GM12878 (cell line): ENCODE measurements around the gene SPHK1. TPM values are rescaled to one million over a fixed set of nuclear protein-coding genes. Genes with fewer than 3 reads are reported as not detected.

Source experiments
- ATAC-seq: fragments of 200-7000 bp; cut with Tn5 transposase; 3 replicates; pipeline ENCODE4 v1.9.1; 2020; ENCODE audit warnings: mild to moderate bottlenecking, moderate library complexity
- BruUV-seq: library from RNA; stranded (reverse); fragments of 400-500 nt; replicated peaks from 2 replicates; lab custom pipeline; 2021; lab: Mats Ljungman, UMichigan
- CTCF ChIA-PET: fragments of 300-600 bp; sonication (Branson Sonifier 250); formaldehyde crosslinking; extraction: SDS; loops from one replicate; lab custom pipeline; 2021; ENCODE audit warnings: inconsistent platforms; lab: Yijun Ruan, JAX
- POLR2A ChIA-PET: fragments of 350-600 bp; formaldehyde crosslinking; extraction: SDS; loops from one replicate; lab custom pipeline; 2021; ENCODE audit warnings: inconsistent platforms; lab: Charles Lee
- RAD21 ChIA-PET: fragments of 300-600 bp; sonication (Branson Sonifier 250); formaldehyde crosslinking; loops from one replicate; lab custom pipeline; 2023; ENCODE audit warnings: antibody characterized with exemption; ENCODE audit not compliant: unreplicated experiment; lab: Charles Lee
- SMC1A ChIA-PET: fragments of 300-600 bp; sonication (Branson Sonifier 250); formaldehyde crosslinking; loops from one replicate; lab custom pipeline; 2023; ENCODE audit not compliant: unreplicated experiment, uncharacterized antibody; lab: Charles Lee
- DNase-seq: peaks from one replicate; pipeline ENCODE4 v3.0.0-alpha.2; 2011; ENCODE audit warnings: low read depth, low spot score
- FAIRE-seq: peaks from 3 replicates; lab custom pipeline; 2011; peaks lifted over from hg19 to GRCh38; lab: Jason Lieb, UNC
- H2AFZ ChIP-seq: 2 replicates; pipeline ENCODE4 v1.6.0; 2011; ENCODE audit warnings: low read depth, low read length, control low read depth; ENCODE audit not compliant: control insufficient read depth
- H3K27ac ChIP-seq: 2 replicates; pipeline ENCODE4 v1.5.1; 2011; ENCODE audit warnings: control low read depth; ENCODE audit not compliant: control insufficient read depth, insufficient read depth
- H3K27me3 ChIP-seq, 2 experiments: replicated peaks in 1 of 2; 2 replicates each; pipeline versions ENCODE4 v1.6.0 to v1.6.1; 2011; ENCODE audit warnings: low read length in 1 of 2; ENCODE audit not compliant: control insufficient read depth in 2 of 2, insufficient read depth in 2 of 2
- H3K36me3 ChIP-seq, 2 experiments: 2 replicates each; pipeline ENCODE4 v1.5.1; 2011; ENCODE audit warnings: low read length in 1 of 2; ENCODE audit not compliant: control insufficient read depth in 2 of 2, insufficient read depth in 2 of 2
- H3K4me1 ChIP-seq: 2 replicates; pipeline ENCODE4 v1.6.1; 2011; ENCODE audit warnings: mild to moderate bottlenecking, low read length, moderate library complexity, mixed read lengths; ENCODE audit not compliant: control insufficient read depth, insufficient read depth
- H3K4me2 ChIP-seq: 2 replicates; pipeline ENCODE4 v1.6.0; 2011; ENCODE audit warnings: control low read depth; ENCODE audit not compliant: control insufficient read depth, insufficient read depth
- H3K4me3 ChIP-seq: fragments of 200-600 bp; sonication (generic); 2 replicates; pipeline ENCODE4 v1.5.1; 2016
- H3K79me2 ChIP-seq: 2 replicates; pipeline ENCODE4 v1.6.0; 2011; ENCODE audit warnings: low read length; ENCODE audit not compliant: control insufficient read depth, insufficient read depth
- H3K9ac ChIP-seq: 2 replicates; pipeline ENCODE4 v1.8.0; 2011; ENCODE audit warnings: low read length, control low read depth, mixed read lengths; ENCODE audit not compliant: control insufficient read depth, insufficient read depth
- H3K9me3 ChIP-seq: replicated peaks from 3 replicates; pipeline ENCODE4 v1.5.1; 2011; ENCODE audit warnings: mild to moderate bottlenecking, low read length; ENCODE audit not compliant: control insufficient read depth, insufficient read depth
- H4K20me1 ChIP-seq: 2 replicates; pipeline ENCODE4 v1.6.0; 2011; ENCODE audit not compliant: control insufficient read depth, insufficient read depth
- ATF7 ChIP-seq: fragments of 450-650 bp; IDR thresholded peaks from 2 replicates; pipeline ENCODE4 v1.6.1; 2016; ENCODE audit warnings: low read depth, mild to moderate bottlenecking
- CEBPB ChIP-seq, 2 experiments: fragments of 150-350 bp in 1 of 2; IDR thresholded peaks; 2 replicates each; pipeline ENCODE4 v1.6.1; 2012 to 2014; ENCODE audit warnings: low read depth in 2 of 2, low read length in 2 of 2, borderline replicate concordance in 1 of 2, inconsistent platforms in 1 of 2
- DPF2 ChIP-seq: fragments of 450-650 bp; IDR thresholded peaks from 2 replicates; pipeline ENCODE4 v1.6.1; 2017; ENCODE audit warnings: mild to moderate bottlenecking
- FOXM1 ChIP-seq: IDR thresholded peaks from 2 replicates; pipeline ENCODE4 v1.6.1; 2012; ENCODE audit warnings: low read depth, mild to moderate bottlenecking, inconsistent platforms, low read length, moderate library complexity
- HDGF ChIP-seq: fragments of 450-650 bp; IDR thresholded peaks from 2 replicates; pipeline ENCODE4 v1.6.1; 2016; ENCODE audit warnings: antibody characterized with exemption
- IKZF2 ChIP-seq, 2 experiments: fragments of 450-650 bp; IDR thresholded peaks; 2 replicates each; pipeline ENCODE4 v1.6.1; 2017; ENCODE audit warnings: mild to moderate bottlenecking in 2 of 2, moderate library complexity in 2 of 2
- SREBF1 ChIP-seq: IDR thresholded peaks from 2 replicates; pipeline ENCODE4 v1.6.1; 2012; ENCODE audit warnings: mild to moderate bottlenecking, low read length
- SRF ChIP-seq, 2 experiments: IDR thresholded peaks; 2 replicates each; pipeline ENCODE4 v1.6.1; 2011; ENCODE audit warnings: low read depth in 2 of 2, low read length in 2 of 2, mild to moderate bottlenecking in 1 of 2, moderate library complexity in 1 of 2
- TARDBP ChIP-seq: IDR thresholded peaks from 2 replicates; pipeline ENCODE4 v1.6.1; 2016; ENCODE audit warnings: borderline replicate concordance
- ZNF207 ChIP-seq: fragments of 450-650 bp; IDR thresholded peaks from 2 replicates; pipeline ENCODE4 v1.6.1; 2014; ENCODE audit warnings: antibody characterized with exemption, mild to moderate bottlenecking, borderline replicate concordance
- ZNF24 ChIP-seq: fragments of 450-650 bp; IDR thresholded peaks from 2 replicates; pipeline ENCODE4 v1.6.1; 2017; ENCODE audit warnings: antibody characterized with exemption, mild to moderate bottlenecking
- ZSCAN29 ChIP-seq: fragments of 450-650 bp; IDR thresholded peaks from 2 replicates; pipeline ENCODE4 v1.6.1; 2017; ENCODE audit warnings: mild to moderate bottlenecking, moderate library complexity
- WGBS: methylation state at CpG from one replicate; pipeline ENCODE4 v1.1.6; 2016; ENCODE audit warnings: low lambda C conversion rate; ENCODE audit not compliant: insufficient replicate concordance, insufficient coverage; ENCODE audit errors: missing lambda C conversion rate; 5-methylcytosine and 5-hydroxymethylcytosine counted together
- in situ Hi-C: fragments of 300-500 bp; cut with MboI; formaldehyde crosslinking; loops from 9 replicates; pipeline ENCODE4 v1.14.3; 2018; ENCODE audit warnings: mixed read lengths
- intact Hi-C: fragments of 100-400 bp; cut with micrococcal nuclease; formaldehyde crosslinking; loops from one replicate; pipeline ENCODE4 v1.14.2; 2022; ENCODE audit not compliant: unreplicated experiment
- polyA plus RNA-seq, 11 experiments: library from polyadenylated mRNA; depleted of rRNA in 4 of 11; unstranded in 6 of 11; stranded (reverse) in 5 of 11; fragments of >200 nt; fragmentation: Nextera tagmentation in 4 of 11; fragmentation: Illumina TruSeq in 1 of 11; extraction: Ambion mirVana in 4 of 11; extraction: Trizol in 1 of 11; gene quantifications; 1 replicate in 1 of 11; 2 replicates in 10 of 11; pipeline versions ENCODE4 v1.2.1 to v1.2.3, GENCODE V29; 2011 to 2016; ENCODE audit warnings: inconsistent platforms in 2 of 11, missing spikeins in 2 of 11, low read depth in 1 of 11
- total RNA-seq, 4 experiments: library from RNA; depleted of rRNA in 3 of 4; stranded (reverse); fragments of >200 nt in 3 of 4; fragmentation: Illumina TruSeq in 1 of 4; extraction: Trizol in 1 of 4; gene quantifications; 2 replicates each; pipeline versions ENCODE4 v1.2.1 to v1.2.3, GENCODE V29; 2013 to 2021
- TF ChIP-seq, protein P1 (sequence below): IDR thresholded peaks from 2 replicates; pipeline ENCODE4 v1.6.1; 2011; ENCODE audit warnings: borderline replicate concordance, low read depth, mild to moderate bottlenecking, moderate library complexity, low read length; ENCODE audit not compliant: insufficient read depth, poor library complexity, severe bottlenecking
- TF ChIP-seq, protein P2 (sequence below): IDR thresholded peaks from 2 replicates; pipeline ENCODE4 v1.6.1; 2012; ENCODE audit warnings: low read depth, low read length, improper control_type of control experiment
- TF ChIP-seq, protein P3 (sequence below): IDR thresholded peaks from 2 replicates; pipeline ENCODE4 v1.6.1; 2012; ENCODE audit warnings: low read depth, low read length, improper control_type of control experiment

The SPHK1 gene
- total and polyA plus RNA-seq, 10 of the 15 experiments (the other 5 are each of a cell fraction or from before 2014, with no cell fraction given), result 0.09 to 1.1 (median 0.36) TPM; not detected in 2

DNA sequence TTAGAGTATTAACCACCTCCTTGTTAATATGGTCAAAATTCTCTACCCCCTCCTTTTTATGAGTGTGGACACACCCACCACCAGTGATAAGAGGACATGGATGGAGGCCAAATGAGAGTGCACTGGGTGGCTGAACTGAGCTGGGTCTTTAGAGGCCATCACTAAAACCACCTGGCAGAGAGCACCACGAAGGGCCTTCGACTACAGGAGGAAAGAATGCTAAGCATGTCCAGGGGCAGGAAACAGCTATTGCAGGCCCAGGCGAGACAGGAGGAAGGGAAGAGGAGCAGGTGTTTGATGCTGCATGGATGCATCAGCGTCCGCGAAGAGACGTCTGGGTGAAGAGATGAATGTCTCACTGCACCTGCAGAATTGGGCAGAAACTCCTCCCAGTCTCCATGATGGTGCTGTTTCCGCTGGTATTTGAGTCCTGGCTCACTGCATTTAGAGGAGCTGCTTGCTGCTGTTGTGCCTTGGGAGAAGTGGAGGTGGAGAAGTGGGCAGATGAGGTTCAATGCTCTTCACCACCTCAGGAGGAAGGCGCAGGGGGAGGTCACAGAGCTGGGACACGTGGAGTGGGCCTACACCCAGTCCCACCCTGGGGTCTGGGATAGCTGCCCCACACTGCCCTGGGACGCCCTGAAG lies 33.2 kb downstream of the SPHK1 start:
- Histone ChIP-seq H3K4me3 (no peak overlapping the region), H3K27ac (no peak overlapping the region), H3K36me3 (peaks cover 0 to 16% of the 10 kb centered on the region in 2 experiments; a peak in 2 of 4 replicates), H2AFZ (no peak overlapping the region), H3K9ac (no peak overlapping the region), H3K79me2 (peaks cover 29% of the 10 kb centered on the region), H3K27me3 (no peaks in the 10 kb centered on the region), H3K4me1 (peaks cover 22% of the 10 kb centered on the region), H3K4me2 (no peak overlapping the region), H4K20me1 (no peaks in the 10 kb centered on the region; the same call in 1 of the 2 replicates), H3K9me3 (no peaks in the 10 kb centered on the region)
- TF ChIP-seq SRF (IDR thresholded peaks at IDR 0.05; ENCODE audit: low read depth in 2 of 2, low read length in 2 of 2) (no peak), CEBPB (IDR thresholded peaks at IDR 0.05; ENCODE audit: borderline replicate concordance in 1 of 2, low read depth in 2 of 2, low read length in 2 of 2) (no peak), FOXM1 (no peak), ZNF24 (no peak), ATF7 (no peak), DPF2 (no peak), ZSCAN29 (no peak), ZNF207 (no peak), SREBF1 (no peak), HDGF (no peak), TARDBP (no peak), IKZF2 (IDR thresholded peaks at IDR 0.05) (no peak)
- TF ChIP-seq, protein P1, sequence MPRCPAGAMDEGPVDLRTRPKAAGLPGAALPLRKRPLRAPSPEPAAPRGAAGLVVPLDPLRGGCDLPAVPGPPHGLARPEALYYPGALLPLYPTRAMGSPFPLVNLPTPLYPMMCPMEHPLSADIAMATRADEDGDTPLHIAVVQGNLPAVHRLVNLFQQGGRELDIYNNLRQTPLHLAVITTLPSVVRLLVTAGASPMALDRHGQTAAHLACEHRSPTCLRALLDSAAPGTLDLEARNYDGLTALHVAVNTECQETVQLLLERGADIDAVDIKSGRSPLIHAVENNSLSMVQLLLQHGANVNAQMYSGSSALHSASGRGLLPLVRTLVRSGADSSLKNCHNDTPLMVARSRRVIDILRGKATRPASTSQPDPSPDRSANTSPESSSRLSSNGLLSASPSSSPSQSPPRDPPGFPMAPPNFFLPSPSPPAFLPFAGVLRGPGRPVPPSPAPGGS, result no peak
- TF ChIP-seq, protein P2, sequence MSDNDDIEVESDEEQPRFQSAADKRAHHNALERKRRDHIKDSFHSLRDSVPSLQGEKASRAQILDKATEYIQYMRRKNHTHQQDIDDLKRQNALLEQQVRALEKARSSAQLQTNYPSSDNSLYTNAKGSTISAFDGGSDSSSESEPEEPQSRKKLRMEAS, result no peak
- TF ChIP-seq, protein P3, sequence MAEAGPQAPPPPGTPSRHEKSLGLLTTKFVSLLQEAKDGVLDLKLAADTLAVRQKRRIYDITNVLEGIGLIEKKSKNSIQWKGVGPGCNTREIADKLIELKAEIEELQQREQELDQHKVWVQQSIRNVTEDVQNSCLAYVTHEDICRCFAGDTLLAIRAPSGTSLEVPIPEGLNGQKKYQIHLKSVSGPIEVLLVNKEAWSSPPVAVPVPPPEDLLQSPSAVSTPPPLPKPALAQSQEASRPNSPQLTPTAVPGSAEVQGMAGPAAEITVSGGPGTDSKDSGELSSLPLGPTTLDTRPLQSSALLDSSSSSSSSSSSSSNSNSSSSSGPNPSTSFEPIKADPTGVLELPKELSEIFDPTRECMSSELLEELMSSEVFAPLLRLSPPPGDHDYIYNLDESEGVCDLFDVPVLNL, result no peak
- no peak for ATAC-seq
- intact Hi-C loops (no loop called here), in situ Hi-C loops (no loop called here)
- ChIA-PET RAD21 (no interaction called here), POLR2A (no interaction called here), SMC1A (no interaction called here), CTCF (interaction anchor here (0.6 to 1.3 kb wide), 5 partner anchors 9 to 89 kb away, joined by 3 to 4 read pairs (median 3); partner anchors contain the start of gene RHBDF2)
- WGBS, result 62% methylated on average over 11 of the region's 11 CpGs
- no peak for FAIRE-seq
- no TSS peak for BruUV-seq
- DNase-seq, result no peak
